ENCODE data around the gene PSMG4.
A peak's percentile ranks its signal among the peaks of the same experiment; 100 is the strongest.
"Not testable (repeated sequence)": the region's sequence is repeated elsewhere in the genome, so short reads cannot be mapped to it uniquely, and the experiment has no call there.

PSMG4 gene

GRCh38 chr6:3233904-3234303, 24.8 kb upstream of the PSMG4 start:
- TF ChIP-seq Cebpa-rat (IDR thresholded peaks at IDR 0.05): no peak
- no peak overlapping the region for H3K9ac ChIP-seq
- H3K36me3 ChIP-seq: no peaks in the 10 kb centered on the region
- H3K27me3 ChIP-seq: peaks cover 47 to 95% (median 75%) of the 10 kb centered on the region in 11 experiments
- H3K9me3 ChIP-seq (replicated peaks in 1 of 11): no peaks in the 10 kb centered on the region; a peak in 1 of 22 replicates
- H3K4me3 ChIP-seq: no peak overlapping the region
- H3K4me2 ChIP-seq: peak overlapping the region in 1 of 11 experiments; percentile 33; a peak in 1 of 22 replicates
- H3K27ac ChIP-seq: no peak overlapping the region
- peaks cover 28 to 62% (median 40%) of the 10 kb centered on the region in 10 experiments for H3K4me1 ChIP-seq
- peaks cover 0 to 33% (median 27%) of the 10 kb centered on the region in 11 experiments; a peak in 16 of 22 replicates for H4K20me1 ChIP-seq

GRCh38 chr6:3235486-3235885, 23.3 kb upstream of the PSMG4 start:
- H3K27ac ChIP-seq: no peak overlapping the region
- peaks cover 19 to 51% (median 30%) of the 10 kb centered on the region in 10 experiments for H3K4me1 ChIP-seq
- H3K9me3 ChIP-seq (replicated peaks in 1 of 11): no peaks in the 10 kb centered on the region; a peak in 1 of 22 replicates
- peaks cover 31 to 79% (median 59%) of the 10 kb centered on the region in 11 experiments for H3K27me3 ChIP-seq
- no peak for TF ChIP-seq Cebpa-rat (IDR thresholded peaks at IDR 0.05)
- H3K9ac ChIP-seq: no peak overlapping the region
- peak overlapping the region in 10 of 11 experiments; percentile 4 to 79 (median 40); a peak in 12 of 22 replicates for H3K4me2 ChIP-seq
- H3K4me3 ChIP-seq: no peak overlapping the region
- H4K20me1 ChIP-seq: peaks cover 0 to 20% (median 14%) of the 10 kb centered on the region in 11 experiments; a peak in 12 of 22 replicates
- no peaks in the 10 kb centered on the region for H3K36me3 ChIP-seq

GRCh38 chr6:3236005-3236404, 22.7 kb upstream of the PSMG4 start:
- H4K20me1 ChIP-seq: peaks cover 0 to 16% (median 11%) of the 10 kb centered on the region in 11 experiments; a peak in 12 of 22 replicates
- H3K27me3 ChIP-seq: peaks cover 26 to 74% (median 54%) of the 10 kb centered on the region in 11 experiments
- H3K4me2 ChIP-seq: peak overlapping the region in 9 of 11 experiments; percentile 4 to 79 (median 60); a peak in 7 of 22 replicates

GRCh38 chr6:3237761-3238662, 20.7 kb upstream of the PSMG4 start:
- peak overlapping the region; percentile 31 to 79 (median 62) for H3K4me2 ChIP-seq
- no peaks in the 10 kb centered on the region; a peak in 1 of 22 replicates for H4K20me1 ChIP-seq
- peak overlapping the region in 3 of 11 experiments; percentile 5 to 47 (median 11); a peak in 3 of 22 replicates for H3K9ac ChIP-seq
- no peaks in the 10 kb centered on the region for H3K36me3 ChIP-seq
- peak overlapping the region in 3 of 11 experiments; percentile 23 to 46 (median 41); a peak in 5 of 22 replicates for H3K27ac ChIP-seq
- H3K4me1 ChIP-seq: peaks cover 19 to 51% (median 26%) of the 10 kb centered on the region in 10 experiments
- peaks cover 6 to 53% (median 34%) of the 10 kb centered on the region in 11 experiments for H3K27me3 ChIP-seq
- TF ChIP-seq Cebpa-rat (IDR thresholded peaks at IDR 0.05): no peak
- H3K9me3 ChIP-seq (replicated peaks in 1 of 11): no peaks in the 10 kb centered on the region
- no peak overlapping the region for H3K4me3 ChIP-seq

More at GRCh38 chr6:3236005-3236404, 22.7 kb upstream of the PSMG4 start:
- Histone ChIP-seq H3K4me1 (peaks cover 19 to 51% (median 29%) of the 10 kb centered on the region in 10 experiments), H3K9me3 (replicated peaks in 1 of 11) (no peaks in the 10 kb centered on the region; a peak in 1 of 22 replicates), H3K4me3 (no peak overlapping the region), H3K27ac (no peak overlapping the region), H3K36me3 (no peaks in the 10 kb centered on the region), H3K9ac (no peak overlapping the region)
- no peak for TF ChIP-seq Cebpa-rat (IDR thresholded peaks at IDR 0.05)

- Histone ChIP-seq H4K20me1 (no peaks in the 10 kb centered on the region; a peak in 1 of 22 replicates), H3K4me3 (no peak overlapping the region), H3K36me3 (no peaks in the 10 kb centered on the region), H3K9ac (no peak overlapping the region), H3K4me1 (peaks cover 19 to 47% (median 26%) of the 10 kb centered on the region in 10 experiments), H3K27ac (no peak overlapping the region), H3K9me3 (replicated peaks in 1 of 11) (no peaks in the 10 kb centered on the region), H3K27me3 (peaks cover 0 to 41% (median 21%) of the 10 kb centered on the region in 11 experiments; a peak in 19 of 22 replicates), H3K4me2 (no peak overlapping the region)
- TF ChIP-seq Cebpa-rat (IDR thresholded peaks at IDR 0.05): no peak
These were observed 19.5 kb upstream of the PSMG4 start for GRCh38 chr6:3239110-3239830.

GRCh38 chr6:3240595-3240994, 18.2 kb upstream of the PSMG4 start:
- H3K9me3 ChIP-seq (replicated peaks in 1 of 11): no peaks in the 10 kb centered on the region
- no peak for TF ChIP-seq Cebpa-rat (IDR thresholded peaks at IDR 0.05)
- peaks cover 18 to 34% (median 24%) of the 10 kb centered on the region in 10 experiments for H3K4me1 ChIP-seq
- H3K27ac ChIP-seq: no peak overlapping the region
- no peaks in the 10 kb centered on the region for H3K36me3 ChIP-seq
- H3K4me2 ChIP-seq: no peak overlapping the region
- H3K9ac ChIP-seq: no peak overlapping the region
- no peak overlapping the region for H3K4me3 ChIP-seq
- H3K27me3 ChIP-seq: peaks cover 0 to 29% (median 11%) of the 10 kb centered on the region in 11 experiments; a peak in 14 of 22 replicates
- H4K20me1 ChIP-seq: no peaks in the 10 kb centered on the region

GRCh38 chr6:3241745-3242144, 17.0 kb upstream of the PSMG4 start:
- H3K4me1 ChIP-seq: peaks cover 13 to 23% (median 16%) of the 10 kb centered on the region in 10 experiments
- not testable (repeated sequence) for H3K4me2 ChIP-seq; H4K20me1 ChIP-seq; H3K27ac ChIP-seq; H3K9ac ChIP-seq; H3K36me3 ChIP-seq; H3K9me3 ChIP-seq (replicated peaks in 1 of 11); H3K4me3 ChIP-seq
- peaks cover 0 to 17% (median 3%) of the 10 kb centered on the region in 11 experiments; a peak in 13 of 22 replicates for H3K27me3 ChIP-seq

GRCh38 chr6:3242768-3243167, 16.0 kb upstream of the PSMG4 start:
- H3K9ac ChIP-seq: no peak overlapping the region
- H3K4me1 ChIP-seq: peaks cover 3 to 12% (median 6%) of the 10 kb centered on the region in 10 experiments
- H3K4me3 ChIP-seq: no peak overlapping the region
- H3K4me2 ChIP-seq: no peak overlapping the region
- H3K9me3 ChIP-seq (replicated peaks in 1 of 11): no peaks in the 10 kb centered on the region
- TF ChIP-seq Cebpa-rat (IDR thresholded peaks at IDR 0.05): no peak
- no peak overlapping the region for H3K27ac ChIP-seq
- H3K27me3 ChIP-seq: peaks cover 0 to 8% (median 0%) of the 10 kb centered on the region in 11 experiments; a peak in 8 of 22 replicates
- H4K20me1 ChIP-seq: no peaks in the 10 kb centered on the region
- H3K36me3 ChIP-seq: no peaks in the 10 kb centered on the region

Data from BLaER1 treated with 17β-estradiol and CSF1 and Interleukin-3, amounts not matched to agents 10 nM and 100 nM (cell line).